ENCODE results near the gene NSRP1. TPM values are rescaled to one million over a fixed set of nuclear protein-coding genes. Genes with fewer than 3 reads are reported as not detected.
A peak's percentile ranks its signal among the peaks of the same experiment; 100 is the strongest.

The NSRP1 gene
- total RNA-seq, 2 donors from 2014 or later: 20.9 TPM

DNA sequence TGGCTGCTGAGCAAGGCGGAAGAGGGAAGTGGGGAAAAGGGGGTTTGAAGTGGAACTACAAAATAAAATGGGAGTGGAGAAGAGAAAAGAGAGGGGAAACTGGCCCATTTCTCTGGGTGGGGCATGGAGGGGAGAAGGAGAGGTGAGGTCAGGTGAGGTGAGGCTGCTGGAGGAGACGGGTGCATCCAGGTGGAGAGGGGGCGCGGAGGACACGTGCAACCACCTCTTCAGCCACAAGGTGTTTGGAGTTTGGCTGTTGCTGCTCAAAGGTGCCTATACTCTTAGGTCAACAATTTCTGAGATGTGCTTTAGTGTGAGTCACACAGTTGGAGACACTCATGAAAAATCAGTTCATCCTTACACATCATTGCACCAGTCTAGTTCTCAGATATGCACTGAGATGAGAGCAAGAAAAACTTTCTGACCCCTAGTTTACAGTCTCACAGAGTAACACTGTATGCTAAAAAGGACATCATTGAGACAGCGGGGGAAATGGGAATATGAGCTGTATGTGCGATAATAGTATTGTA is 114.0 kb downstream of the NSRP1 start:
- TF ChIP-seq, protein P1, sequence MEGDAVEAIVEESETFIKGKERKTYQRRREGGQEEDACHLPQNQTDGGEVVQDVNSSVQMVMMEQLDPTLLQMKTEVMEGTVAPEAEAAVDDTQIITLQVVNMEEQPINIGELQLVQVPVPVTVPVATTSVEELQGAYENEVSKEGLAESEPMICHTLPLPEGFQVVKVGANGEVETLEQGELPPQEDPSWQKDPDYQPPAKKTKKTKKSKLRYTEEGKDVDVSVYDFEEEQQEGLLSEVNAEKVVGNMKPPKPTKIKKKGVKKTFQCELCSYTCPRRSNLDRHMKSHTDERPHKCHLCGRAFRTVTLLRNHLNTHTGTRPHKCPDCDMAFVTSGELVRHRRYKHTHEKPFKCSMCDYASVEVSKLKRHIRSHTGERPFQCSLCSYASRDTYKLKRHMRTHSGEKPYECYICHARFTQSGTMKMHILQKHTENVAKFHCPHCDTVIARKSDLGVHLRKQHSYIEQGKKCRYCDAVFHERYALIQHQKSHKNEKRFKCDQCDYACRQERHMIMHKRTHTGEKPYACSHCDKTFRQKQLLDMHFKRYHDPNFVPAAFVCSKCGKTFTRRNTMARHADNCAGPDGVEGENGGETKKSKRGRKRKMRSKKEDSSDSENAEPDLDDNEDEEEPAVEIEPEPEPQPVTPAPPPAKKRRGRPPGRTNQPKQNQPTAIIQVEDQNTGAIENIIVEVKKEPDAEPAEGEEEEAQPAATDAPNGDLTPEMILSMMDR (IDR thresholded peaks at IDR 0.05): no peak
- Histone ChIP-seq H3K4me3 (no peak overlapping the region), H3K9me3 (no peaks in the 10 kb centered on the region), H3K4me1 (peaks cover 4% of the 10 kb centered on the region), H3K36me3 (no peaks in the 10 kb centered on the region), H3K9ac (ENCODE audit: low read depth in 2 of 2, low read length in 2 of 2) (no peak overlapping the region), H3K27me3 (peaks cover 8% of the 10 kb centered on the region), H3K27ac (no peak overlapping the region)
- intact Hi-C loops (cut with DNase I): loop anchor here (10.0 kb wide), 1 partner anchor 106 kb away; no protein-coding TSS in a partner anchor
- DNase-seq: no peak

DNA sequence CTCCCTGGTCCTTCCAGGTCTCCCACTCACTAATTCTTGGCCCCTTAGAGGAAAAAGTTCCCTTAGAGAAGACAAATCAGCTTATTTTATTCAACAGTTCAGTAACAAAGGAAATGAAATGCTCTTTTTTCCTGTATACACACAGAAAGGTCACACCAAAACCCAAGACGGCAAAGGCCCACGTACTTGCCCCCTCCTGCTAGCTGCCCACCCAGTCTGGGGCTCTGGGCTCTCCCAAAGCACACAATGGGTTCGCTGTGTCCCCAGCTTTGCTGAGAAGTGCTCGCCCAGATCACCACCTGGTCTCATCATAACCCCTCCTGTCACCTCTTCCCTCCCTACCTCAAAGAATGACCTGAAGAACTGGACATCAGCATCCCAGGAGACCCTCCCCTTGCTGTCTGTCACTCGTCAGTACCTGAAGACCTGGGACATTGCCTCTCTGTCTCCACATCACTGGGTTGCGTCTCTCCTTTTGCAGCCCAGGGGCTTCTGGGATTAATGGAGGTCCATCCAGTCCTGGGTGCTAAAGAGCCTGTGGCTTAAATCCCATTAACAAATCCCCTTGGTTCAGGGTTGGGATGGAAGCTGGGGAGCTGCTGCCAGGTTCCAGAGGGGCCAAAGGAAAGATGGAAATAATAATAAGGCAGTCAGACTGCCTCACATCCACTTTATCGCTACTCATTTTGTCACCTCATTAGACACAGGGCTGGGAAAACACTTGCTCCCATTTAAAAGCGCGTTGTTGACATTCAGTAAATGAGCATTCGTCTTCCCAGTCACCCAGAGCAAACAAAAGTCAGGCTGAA is 115.6 kb downstream of the NSRP1 start:
- H3K4me3 ChIP-seq: no peak overlapping the region

DNA sequence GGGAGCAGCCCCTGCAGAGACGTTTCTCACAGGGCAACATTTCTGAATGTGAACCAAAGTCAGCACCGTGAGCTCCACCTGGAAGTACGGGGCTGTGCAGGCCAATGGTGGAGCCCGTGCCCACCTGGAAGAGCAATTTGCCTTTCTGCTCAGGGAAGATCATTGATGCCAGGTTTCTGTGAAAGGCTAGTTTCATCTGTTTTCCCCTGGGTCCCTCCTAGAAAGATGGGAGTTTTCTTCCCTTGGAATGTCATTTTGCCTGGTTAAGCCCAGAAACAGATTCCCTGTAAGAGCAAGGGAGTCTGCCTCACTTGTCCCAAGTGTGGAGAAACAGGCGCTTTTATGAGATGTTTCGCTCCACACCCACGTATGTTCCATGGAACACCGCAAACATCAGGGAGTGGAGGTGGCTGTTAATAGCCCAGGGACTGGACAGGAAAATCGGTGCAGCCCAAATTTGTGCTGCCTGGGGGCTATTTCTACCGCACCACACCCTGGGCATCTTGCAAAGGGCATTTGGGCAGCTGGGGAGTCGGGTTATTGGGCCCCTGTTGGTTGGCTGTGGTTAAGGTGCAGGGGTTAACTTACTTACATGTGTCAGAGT is 116.3 kb downstream of the NSRP1 start:
- Histone ChIP-seq H3K4me1 (peaks cover 11% of the 10 kb centered on the region), H3K36me3 (no peaks in the 10 kb centered on the region), H3K9me3 (no peaks in the 10 kb centered on the region), H3K9ac (ENCODE audit: low read depth in 2 of 2, low read length in 2 of 2) (no peak overlapping the region), H3K27me3 (peaks cover 24% of the 10 kb centered on the region), H3K4me3 (no peak overlapping the region), H3K27ac (no peak overlapping the region)
- DNase-seq: no peak
- intact Hi-C loops (cut with DNase I): loop anchor here (10.0 kb wide), 1 partner anchor 108 kb away; no protein-coding TSS in a partner anchor
- TF ChIP-seq, protein P1 (IDR thresholded peaks at IDR 0.05): no peak

More for the DNA sequence above, 115.6 kb downstream of the NSRP1 start:
- no peaks in the 10 kb centered on the region for H3K9me3 ChIP-seq
- TF ChIP-seq, protein P1 (IDR thresholded peaks at IDR 0.05): no peak
- peaks cover 11% of the 10 kb centered on the region for H3K4me1 ChIP-seq
- DNase-seq: no peak
- intact Hi-C loops (cut with DNase I): loop anchor here (10.0 kb wide), 1 partner anchor 107 kb away; no protein-coding TSS in a partner anchor
- H3K36me3 ChIP-seq: no peaks in the 10 kb centered on the region
- no peak overlapping the region for H3K27ac ChIP-seq
- no peak overlapping the region for H3K9ac ChIP-seq (ENCODE audit: low read depth in 2 of 2, low read length in 2 of 2)
- peaks cover 17% of the 10 kb centered on the region for H3K27me3 ChIP-seq

DNA sequence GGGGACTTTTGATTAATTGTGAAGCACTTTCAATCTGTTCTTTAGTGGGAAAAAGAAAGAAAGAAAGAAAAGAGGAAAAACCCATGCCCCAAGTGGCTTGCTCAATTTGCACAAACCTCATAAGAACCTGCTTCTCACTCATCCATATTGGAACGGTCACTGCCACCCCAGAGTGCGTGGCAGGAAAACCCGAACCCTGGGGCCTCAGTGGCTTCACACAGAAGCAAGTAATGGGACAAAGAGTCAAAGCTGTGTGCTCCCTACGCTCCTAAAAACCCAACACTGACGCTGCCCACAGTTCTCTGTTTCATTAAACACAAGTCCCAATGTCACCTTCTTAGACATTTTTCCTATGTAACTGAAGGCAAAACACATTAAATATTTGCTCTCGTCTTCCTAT is 117.7 kb downstream of the NSRP1 start:
- Histone ChIP-seq H3K27ac (no peak overlapping the region), H3K4me3 (no peak overlapping the region)

DNA sequence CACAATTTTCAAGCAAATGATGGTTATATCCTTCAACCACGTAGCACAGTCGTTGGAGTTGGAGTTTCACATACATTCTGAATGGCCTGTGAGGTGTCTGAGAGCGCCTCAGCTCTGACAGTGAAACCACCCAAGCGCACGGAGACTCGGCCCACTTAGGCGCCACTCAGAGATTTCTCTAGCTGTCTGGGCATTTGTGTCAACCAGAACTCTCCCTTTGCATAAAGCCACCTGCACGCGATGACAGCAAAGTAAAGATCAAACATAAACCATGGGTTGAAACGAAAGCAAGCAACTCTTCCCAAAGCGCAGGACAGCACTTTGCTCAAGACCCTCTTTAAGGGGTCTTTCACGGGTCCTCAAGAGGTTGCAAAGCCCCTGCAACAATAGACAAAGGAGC is 118.3 kb downstream of the NSRP1 start:
- H3K4me3 ChIP-seq: peak overlapping the region; percentile 26
- TF ChIP-seq, protein P1 (IDR thresholded peaks at IDR 0.05): no peak
- intact Hi-C loops (cut with DNase I): loop anchor here (10.0 kb wide), 1 partner anchor 110 kb away; no protein-coding TSS in a partner anchor
- H3K4me1 ChIP-seq: peaks cover 11% of the 10 kb centered on the region
- no peaks in the 10 kb centered on the region for H3K36me3 ChIP-seq
- H3K9me3 ChIP-seq: no peaks in the 10 kb centered on the region
- no peak for DNase-seq
- peak overlapping the region in 1 of 2 donors; percentile 34 for H3K9ac ChIP-seq (ENCODE audit: low read depth in 2 of 2, low read length in 2 of 2)
- H3K27me3 ChIP-seq: peaks cover 32% of the 10 kb centered on the region
- H3K27ac ChIP-seq: no peak overlapping the region

More for the DNA sequence above, 117.7 kb downstream of the NSRP1 start:
- Histone ChIP-seq H3K4me1 (peaks cover 11% of the 10 kb centered on the region), H3K9me3 (no peaks in the 10 kb centered on the region), H3K27me3 (peaks cover 32% of the 10 kb centered on the region), H3K9ac (ENCODE audit: low read depth in 2 of 2, low read length in 2 of 2) (no peak overlapping the region), H3K36me3 (no peaks in the 10 kb centered on the region)
- DNase-seq: no peak
- intact Hi-C loops (cut with DNase I): loop anchor here (10.0 kb wide), 1 partner anchor 109 kb away; no protein-coding TSS in a partner anchor
- TF ChIP-seq, protein P1 (IDR thresholded peaks at IDR 0.05): no peak
